ENCODE measurements around the gene TCFL5.
"Not testable (repeated sequence)": the region's sequence is repeated elsewhere in the genome, so short reads cannot be mapped to it uniquely, and the experiment has no call there.

The TCFL5 gene

DNA sequence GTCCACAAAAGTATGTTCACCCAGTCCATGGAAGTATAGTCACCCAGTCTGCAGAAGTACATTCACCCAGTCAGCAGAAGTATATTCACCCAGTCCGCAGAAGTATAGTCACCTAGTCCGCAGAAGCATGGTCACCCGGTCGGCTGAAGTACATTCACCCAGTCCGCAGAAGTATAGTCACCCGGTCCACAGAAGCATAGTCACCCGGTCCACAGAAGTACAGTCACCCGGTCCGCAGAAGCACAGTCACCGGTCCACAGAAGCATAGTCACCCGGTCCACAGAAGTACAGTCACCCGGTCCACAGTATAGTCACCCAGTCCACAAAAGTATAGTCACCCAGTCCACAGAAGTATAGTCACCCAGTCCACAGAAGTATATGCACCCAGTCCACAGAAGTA, 8.8 kb downstream of the TCFL5 start:
- no peak for DNase-seq

DNA sequence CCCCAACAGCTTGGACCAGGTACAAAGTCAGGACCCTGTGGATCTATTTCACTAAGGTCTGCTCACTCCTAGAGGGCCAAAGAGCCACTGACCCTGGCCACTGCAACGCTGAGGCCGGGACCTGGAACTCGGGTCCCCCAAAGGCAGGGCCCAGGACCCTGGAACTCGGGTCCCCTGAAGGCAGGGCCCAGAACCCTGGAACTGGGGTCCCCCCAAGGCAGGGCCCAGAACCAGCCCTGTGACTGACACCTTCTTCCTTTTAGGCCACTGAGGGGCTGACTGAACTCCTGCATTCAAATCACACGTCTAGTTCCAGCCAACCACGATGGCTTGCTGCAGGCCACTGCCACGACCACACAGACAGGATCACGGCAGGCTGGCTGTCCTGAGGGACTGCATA, 9.4 kb downstream of the TCFL5 start:
- DNase-seq = no peak

DNA sequence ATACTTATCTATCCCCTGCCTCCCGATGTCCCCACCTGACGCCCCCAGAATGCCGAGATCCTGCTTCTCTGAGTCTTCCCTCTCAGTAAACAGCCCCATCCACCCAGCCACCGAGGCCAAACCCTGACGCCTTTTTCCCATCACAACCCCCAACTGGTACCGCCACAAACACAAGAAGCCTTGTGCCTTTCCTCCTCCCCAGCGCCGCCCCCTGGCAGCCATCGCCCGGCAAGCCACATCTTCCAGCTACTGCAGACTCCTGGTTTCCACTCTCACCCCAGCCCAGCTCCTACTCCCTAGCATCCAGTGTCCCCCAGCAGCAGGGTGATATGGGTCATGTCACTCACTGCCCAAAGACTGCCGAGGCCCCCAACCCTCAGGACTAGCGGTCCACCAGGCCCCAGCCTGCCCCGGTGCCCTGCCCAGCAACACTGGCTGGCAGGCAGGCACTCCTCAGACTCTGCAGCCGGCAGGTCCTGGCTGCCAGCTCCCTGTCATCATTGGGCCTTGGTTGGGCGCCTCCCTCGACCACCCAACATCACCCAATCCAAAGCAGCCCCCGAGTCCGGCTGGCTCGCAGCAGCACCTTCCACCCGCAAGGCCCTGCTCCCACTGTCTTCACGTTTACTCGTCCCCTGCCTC, 11.2 kb downstream of the TCFL5 start:
- DNase-seq = no peak

DNA sequence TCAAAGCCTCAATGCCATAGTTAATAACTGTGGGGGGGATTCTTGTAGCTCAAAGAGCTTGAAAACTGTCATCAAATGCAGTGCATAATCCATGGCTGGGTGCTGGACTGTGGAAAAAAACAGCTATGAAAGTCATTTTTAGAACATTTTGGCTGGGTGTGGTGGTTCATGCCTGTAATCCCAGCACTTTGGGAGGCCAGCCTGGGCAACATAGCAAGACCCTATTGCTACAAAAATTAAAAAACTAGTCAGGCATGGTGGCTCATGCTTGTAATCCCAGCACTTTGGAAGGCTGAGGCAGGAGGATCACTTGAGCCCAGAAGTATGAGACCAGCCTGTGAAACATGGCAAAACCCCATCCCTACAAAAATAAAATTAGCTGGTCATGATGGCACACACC, 12.2 kb downstream of the TCFL5 start:
- no peak for DNase-seq

DNA sequence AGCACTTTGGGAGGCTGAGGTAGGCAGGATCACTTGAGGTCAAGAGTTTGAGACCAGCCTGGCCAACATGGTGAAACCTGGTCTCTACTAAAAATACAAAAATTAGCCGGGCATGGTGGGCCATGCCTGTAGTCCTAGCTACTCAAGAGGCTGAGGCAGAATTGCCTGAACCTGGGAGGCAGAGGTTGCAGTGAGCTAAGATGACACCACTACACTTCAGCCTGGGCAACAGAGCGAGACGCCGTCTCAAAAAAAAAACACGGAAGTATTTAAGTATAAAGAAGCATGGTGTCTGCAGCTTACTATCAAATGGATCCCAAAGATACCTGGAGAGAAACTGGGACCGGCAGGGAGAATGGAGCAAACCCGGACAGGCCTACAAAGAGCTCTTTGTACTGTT, 12.7 kb downstream of the TCFL5 start:
- DNase-seq = not testable (repeated sequence)

DNA sequence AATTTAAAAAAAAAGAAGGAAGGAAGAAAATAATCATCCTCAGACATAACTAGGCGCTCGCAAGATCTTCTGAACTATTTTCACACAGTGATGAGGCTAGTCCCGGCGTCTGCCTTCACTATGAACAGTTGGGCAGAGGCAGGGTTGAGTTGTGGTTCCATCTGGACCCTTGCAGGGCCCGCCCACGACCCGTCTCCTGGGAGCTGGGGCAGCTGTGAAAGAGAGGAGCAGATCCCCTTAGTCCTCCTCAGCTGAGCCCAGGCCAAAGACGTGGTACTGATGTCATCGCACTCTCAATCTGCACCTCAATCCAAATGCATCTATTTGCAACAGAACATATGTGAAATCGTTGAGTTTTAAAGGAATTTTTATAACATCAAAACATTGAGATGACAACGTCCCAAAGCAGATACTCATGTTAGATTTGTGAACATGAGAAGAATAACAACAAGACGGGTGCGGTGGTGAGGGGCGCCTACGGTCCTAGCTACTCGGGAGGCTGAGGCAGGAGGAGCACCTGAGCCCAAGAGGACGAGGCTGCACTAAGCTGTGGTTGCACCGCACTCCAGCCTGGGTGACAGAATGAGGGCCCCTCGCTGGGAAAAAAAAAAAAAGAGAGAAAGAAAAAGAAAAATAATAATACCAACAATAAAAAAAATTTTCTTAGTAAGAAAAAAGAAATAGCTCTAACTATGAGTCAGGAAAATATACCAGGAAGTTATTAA, 15.3 kb downstream of the TCFL5 start:
- no peak for DNase-seq

DNA sequence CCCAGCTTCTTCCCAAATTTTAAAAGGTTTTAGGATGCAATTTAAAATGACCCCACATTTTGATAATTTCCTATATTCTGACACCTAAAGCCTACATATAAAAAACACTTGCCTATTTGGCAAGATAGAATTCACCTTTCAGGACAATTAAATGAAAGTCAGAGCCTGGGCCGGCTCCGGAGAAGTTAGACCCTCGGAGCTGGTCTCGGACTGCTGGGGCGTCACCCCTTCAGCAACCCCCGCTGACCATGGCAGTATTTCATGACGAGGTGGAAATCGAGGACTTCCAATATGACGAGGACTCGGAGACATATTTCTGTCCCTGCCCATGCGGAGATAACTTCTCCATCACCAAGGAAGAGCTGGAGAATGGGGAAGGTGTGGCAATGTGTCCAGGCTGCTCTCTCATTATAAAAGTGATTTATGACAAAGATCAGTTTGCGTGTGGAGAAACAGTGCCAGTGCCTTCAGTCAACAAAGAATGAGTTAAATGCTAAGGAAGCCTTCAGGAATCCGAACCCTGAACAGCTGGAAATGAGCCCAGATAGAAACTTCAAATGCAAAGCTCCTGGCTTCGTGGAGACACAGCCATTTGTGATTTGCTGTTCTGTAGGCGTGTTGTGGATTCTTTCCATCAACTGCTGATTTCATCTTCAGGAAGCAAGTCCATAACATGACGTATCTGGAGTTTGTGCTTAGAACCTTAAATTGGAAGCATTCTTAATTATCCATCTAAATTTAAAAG, 16.0 kb downstream of the TCFL5 start:
- no peak for DNase-seq

DNA sequence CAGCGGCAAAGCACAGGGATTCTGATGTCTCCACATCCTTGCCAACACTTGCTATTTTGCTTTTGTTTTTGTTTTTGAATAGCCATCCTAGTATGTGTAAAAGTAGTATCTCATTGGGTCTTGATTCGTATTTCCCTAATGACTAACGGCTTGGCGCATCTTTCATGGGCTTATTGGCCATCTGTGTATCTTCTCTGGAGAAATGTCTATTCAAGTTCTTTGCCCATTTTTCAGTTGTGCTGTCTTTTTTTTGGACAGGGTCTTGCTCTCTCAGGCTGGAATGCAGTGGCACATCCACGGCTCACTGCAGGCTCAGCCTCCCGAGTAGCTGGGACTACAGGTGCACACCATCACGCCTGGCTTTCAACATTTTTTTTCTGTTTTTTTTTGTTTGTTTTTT, 17.4 kb downstream of the TCFL5 start:
- no peak for DNase-seq

DNA sequence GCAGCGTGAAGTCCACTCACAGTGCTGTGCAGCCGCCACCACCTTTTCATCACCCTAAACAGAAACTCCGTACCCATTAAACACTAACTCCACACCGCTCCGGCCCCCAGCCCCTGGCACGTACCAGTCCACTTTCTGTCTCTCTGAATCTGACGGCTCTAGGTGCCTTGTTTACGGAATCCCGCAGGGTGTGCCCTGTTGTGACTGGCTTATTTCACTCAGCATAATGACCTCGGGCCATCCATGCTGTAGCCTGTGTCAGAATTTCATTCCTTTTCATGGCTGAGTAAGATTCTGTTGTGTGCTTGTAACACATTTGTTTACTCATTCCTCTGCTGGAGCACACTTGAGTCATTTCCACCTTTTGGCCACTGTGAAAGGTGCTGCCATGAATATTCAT, 18.0 kb downstream of the TCFL5 start:
- DNase-seq = no peak

DNA sequence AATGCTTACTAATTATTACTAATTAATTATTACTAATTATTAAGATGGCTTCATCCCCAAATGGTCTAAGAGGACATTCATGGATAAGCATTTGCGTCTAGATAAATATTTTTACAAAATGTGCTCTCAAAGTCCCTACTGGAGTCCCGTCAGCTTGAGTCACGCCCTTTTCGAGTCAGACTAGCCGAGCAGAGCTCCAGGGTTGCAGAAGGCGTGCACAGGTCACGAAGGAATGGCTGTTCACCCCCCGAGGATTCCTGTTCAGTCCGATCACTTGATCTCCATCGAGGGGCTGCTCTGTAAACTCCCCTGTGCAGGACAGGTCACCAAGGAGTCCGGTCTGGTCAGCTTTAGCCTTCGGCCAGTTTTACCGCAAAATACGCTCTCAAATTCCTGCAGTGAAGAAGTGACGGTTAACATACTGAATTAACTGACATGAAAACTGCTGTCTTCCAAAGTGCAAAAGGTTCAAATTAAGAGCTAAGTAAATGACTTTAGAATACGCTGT, 19.9 kb downstream of the TCFL5 start:
- no peak for DNase-seq

DNA sequence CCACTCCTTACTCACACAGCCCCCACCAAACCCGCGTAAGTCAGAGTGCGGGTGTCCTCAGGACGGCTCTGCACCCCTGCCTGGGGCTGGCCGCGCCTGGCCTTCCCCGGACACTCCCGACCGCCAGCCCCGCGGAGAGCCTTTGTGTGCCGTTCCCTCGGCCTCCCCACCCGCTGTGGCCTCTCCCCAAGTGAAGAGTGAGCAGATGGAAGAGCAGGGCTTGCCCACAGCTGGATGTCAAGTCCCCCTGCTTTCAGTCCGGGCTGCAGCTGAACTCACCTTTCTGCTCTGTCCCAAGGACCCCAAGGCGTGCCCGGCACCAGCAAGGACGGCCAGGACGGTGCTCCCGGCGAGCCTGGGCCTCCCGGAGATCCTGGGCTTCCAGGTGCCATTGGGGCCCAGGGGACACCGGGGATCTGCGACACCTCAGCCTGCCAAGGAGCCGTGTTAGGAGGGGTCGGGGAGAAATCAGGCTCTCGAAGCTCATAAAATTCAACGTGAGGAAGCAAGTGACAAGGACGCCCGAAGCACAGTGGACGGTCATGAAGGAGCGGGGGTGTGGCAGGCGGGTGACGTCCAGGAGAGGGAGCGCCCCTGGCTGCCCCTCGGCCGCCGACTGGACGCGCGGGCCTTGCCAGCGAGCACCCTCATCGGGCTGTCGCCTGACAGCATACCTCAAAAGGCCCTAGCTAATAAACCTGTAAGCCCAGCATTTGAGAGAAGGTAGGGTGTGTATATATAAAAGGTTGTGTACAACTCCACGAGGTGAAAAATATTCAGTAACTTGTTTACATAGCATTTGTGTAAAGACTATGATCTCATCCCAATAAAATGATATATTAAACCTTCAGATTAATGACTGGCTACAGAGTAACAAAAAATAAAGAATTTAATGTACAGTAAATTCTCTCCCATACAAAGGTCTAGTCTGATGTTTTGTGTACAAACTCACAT, 21.1 kb downstream of the TCFL5 start:
- DNase-seq = no peak

DNA sequence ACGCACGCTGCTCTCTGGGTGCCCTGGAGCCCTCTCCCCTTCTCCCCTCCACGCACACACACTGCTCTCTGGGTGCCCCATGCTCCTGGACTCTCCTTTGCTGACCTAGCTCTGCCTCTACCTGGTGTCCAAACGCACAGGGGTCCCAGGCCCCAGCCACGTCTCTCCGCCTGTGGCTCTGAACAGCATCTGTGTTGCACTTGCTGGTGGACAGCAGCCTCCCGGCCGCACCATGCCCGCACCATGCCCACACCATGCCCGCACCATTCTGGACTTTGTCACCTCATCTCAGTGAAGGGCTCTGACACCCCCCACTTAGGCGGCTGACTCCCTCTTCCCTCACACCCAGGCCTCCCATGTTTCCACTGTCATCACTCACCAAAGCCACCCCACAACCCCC, 21.8 kb downstream of the TCFL5 start:
- DNase-seq = no peak

DNA sequence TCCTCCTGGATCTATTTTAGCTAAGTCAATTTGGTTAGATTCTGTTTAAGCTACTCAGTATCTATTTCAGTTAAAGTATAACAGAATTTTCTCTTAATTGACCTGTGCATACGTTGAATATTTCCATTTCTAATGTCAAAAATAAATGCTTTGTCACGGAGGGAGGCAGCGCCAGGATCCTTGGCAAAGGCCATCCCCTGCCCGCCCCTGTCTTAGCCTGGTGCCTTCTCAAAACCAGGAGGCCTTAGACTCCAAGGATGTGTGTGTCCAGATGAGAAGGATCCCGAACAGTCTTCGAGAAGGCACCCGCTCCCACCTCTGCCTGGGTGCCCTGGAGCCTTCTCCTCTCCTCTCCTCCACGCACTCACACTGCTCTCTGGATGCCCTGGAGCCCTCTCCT, 22.4 kb downstream of the TCFL5 start:
- no peak for DNase-seq

DNA sequence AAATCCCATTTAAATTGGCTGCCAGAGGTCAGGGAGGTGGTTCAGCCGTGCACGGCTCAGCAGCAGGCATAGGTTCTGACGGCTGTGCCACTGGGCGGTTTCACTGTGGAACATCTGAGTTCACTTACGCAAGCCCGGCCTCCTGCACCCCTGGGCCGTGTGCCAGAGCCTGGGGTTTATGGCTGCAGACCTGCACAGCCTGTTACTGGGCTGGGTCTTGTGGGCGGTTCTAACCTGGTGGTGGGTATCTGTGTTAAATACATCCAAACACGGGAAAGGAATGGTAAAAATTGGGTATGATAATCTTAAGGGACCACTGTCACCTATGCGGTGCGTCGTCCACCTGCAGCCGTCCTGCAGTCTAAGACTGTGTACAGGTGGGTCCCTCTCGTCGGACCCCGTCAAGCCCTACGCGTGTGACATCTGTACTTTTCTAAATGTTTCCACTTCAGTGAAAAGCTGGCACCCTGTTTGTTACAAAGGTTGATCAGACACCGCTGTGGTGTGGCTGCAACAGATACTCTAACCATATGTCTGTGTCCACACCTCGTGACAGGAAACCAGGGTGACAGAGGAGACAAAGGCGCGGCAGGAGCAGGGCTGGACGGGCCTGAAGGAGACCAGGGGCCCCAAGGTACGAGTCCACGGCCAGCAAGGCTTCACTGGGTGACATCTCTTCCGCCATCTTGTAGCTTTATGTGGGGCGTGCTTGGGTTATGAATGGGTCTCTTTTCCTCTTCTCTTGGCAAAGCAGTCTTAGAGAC, 23.3 kb downstream of the TCFL5 start:
- peak; percentile 35 for DNase-seq

DNA sequence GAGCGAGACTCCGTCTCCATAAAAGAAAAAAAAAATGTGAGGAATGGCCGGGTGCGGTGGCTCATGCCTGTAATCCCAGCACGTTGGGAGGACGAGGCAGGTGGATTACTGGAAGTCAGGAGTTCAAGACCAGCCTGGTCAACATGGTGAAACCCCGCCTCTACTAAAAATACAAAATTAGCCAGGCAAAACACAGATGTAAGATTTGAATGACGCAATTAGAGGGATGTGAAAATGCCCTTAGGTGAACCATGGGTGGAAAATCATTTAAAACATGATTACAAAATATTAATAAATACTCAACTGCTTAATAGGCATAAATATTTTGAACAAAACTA, 23.9 kb downstream of the TCFL5 start:
- DNase-seq = no peak

DNA sequence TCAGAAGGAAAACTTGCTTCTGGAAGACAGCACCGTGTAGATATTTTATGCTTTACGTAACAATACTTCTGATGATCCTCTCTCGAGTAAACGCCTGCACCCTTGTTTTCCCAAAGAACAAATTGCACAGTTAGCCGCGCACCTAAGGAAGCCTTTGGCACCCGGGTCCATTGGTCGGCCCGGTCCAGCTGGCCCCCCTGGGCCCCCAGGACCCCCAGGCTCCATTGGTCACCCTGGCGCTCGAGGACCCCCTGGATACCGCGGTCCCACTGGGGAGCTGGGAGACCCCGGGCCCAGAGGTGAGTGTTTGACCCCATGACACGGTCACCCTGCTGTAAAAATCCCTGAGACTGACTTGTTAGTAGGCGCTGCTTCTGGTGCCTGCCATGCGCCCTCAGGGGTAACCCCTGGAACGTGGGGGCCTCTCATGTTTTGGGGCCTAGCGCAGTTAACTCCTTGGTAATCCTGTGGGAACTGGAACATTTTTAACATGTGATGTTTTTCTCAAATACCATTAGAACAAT, 24.6 kb downstream of the TCFL5 start:
- no peak for DNase-seq

DNA sequence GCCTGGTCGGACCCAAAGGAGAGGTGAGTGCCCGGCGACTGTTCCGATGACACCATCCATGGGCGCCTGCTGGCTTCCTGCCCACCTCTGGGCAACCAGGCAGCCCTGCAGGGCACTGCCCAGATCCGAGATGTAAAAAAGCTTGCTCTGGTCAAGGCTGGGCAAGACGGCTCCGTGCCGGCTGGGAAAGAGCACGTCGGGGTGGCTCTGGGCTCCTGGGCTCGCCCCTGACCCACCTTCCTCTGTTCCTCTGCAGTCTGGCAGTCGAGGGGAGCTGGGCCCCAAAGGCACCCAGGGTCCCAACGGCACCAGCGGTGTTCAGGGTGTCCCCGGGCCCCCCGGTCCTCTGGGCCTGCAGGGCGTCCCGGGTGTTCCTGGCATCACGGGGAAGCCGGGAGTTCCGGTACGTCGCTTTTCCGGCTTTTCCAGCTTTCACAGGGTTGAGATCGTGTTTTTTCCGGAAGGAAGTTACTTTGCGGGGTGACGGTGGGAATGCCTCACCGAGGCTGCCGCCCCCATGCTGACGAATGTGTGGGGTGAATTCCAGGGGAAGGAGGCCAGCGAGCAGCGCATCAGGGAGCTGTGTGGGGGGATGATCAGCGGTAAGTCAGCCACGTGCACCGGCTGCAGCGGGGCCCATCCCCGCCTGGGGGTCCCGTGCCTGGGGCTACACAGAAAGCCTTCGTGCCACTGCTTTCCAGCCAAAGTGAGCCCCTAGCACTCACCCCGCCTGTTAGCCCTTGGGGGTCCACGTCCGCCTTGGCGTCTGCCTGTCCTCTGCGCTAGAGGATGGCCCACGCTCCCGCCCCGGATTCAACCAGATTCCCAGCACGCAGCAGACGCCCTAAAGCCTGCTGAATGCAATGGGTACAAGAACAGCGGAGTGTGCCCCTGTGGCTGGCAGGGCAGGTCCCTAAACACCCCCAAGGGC, 25.4 kb downstream of the TCFL5 start:
- no peak for DNase-seq

DNA sequence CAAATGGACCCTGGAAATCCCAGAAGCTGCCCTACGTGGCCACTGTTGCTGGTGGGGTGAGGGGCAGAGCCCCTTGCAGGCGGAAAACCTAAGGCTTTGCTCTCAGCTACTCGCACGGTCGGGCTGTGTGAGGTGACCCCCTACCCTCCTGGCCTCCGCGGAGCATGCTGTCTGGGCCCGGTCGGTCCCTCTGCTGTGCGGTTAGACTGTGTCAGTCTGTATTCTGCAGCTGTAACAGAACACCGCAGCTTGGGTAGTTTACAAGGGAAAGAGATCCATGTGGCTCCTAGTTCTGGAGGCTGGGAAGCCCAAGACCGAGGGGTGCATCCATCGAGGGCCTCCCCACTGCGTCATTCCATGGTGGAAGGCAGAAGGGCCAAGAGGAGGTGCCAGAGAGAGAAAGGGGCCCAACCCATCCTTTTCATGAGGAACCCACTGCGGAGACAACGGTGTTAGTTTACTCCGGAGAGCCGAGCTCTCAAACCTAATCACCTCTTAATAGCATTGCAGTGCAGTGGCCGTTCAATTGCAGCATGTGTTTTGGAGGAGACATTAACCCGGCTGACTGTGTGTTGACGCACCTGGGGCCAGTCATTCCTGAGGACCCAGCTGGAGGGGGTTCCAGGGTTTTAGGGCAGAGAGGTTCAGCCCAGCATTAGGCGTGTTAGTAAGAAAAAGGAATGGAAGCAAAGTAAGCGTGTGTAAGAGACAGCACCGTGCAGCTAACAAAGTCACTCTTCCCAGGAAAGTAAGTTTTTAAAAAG, 26.5 kb downstream of the TCFL5 start:
- DNase-seq = no peak

DNA sequence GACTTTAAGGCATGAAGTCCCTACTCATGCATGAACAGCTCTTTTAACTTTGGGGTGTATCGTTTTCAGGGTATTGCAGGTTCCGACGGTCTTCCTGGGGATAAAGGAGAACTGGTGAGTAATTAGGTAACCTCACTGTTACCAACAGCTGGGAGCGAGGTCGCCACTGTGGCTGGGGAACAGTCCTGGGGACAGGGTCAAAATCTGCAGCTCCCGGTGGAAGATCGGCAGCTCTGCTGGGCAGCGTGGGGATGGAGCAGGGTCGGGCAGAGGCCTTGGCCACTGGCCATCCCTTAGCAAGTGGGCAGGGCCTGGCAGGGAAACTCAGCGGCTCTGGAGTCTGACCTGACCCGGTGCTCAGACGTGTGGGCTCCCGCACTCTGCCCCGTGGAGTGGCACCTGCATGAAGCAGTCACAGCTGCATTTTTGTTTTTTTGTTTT, 28.7 kb downstream of the TCFL5 start:
- no peak for DNase-seq

Data from COR-L47 (cell line).